ENCODE results near the gene ASTN1. TPM values are rescaled to one million over a fixed set of nuclear protein-coding genes. Genes with fewer than 3 reads are reported as not detected.

ASTN1 gene
- total and polyA plus RNA-seq, 2 of the 4 experiments (the other 2 are of a cell fraction) = under 0.01 to 0.07 TPM

GRCh38 chr1:176994931-176995596 is 169.4 kb downstream of the ASTN1 start:
- DNase-seq (no peak), ATAC-seq (ENCODE audit: low read depth) (no peak)
- no peak overlapping the region for H3K23ac ChIP-seq (ENCODE audit: low read depth, low read length)
- H3K14ac ChIP-seq (replicated peaks; ENCODE audit: low read depth, low read length) = no peak overlapping the region
- no peak overlapping the region for H2AK9ac ChIP-seq (replicated peaks; ENCODE audit: low read depth, low read length, poor library complexity)
- CTCF ChIA-PET = no interaction called here
- H3K4ac ChIP-seq (ENCODE audit: low read depth, low read length) = no peak overlapping the region
- H3K79me1 ChIP-seq (ENCODE audit: low read depth in 1 of 2, low read length in 2 of 2) = no peaks in the 10 kb centered on the region
- dilution Hi-C loops (cut with HindIII; ENCODE audit: low sequenced_read_pairs, unreplicated experiment) = no loop called here
- no peak for TF ChIP-seq BHLHE40 (IDR thresholded peaks at IDR 0.05; ENCODE audit: low read depth, low read length)
- no peak for TF ChIP-seq CTCF (conservative IDR thresholded peaks at IDR 0.05; ENCODE audit: low read depth, low read length)
- no peak for TF ChIP-seq NFE2L2 (IDR thresholded peaks at IDR 0.05; ENCODE audit: low read depth, low read length)
- TF ChIP-seq RFX5 (IDR thresholded peaks at IDR 0.05; ENCODE audit: low read depth, low read length) = no peak
- TF ChIP-seq MXI1 (IDR thresholded peaks at IDR 0.05; ENCODE audit: borderline replicate concordance, low read depth, low read length) = no peak
- no peak for TF ChIP-seq CEBPB (IDR thresholded peaks at IDR 0.05; ENCODE audit: low read depth, low read length)
- TF ChIP-seq SMC3 (IDR thresholded peaks at IDR 0.05; ENCODE audit: low read depth, low read length) = no peak
- no peak for TF ChIP-seq RCOR1 (IDR thresholded peaks at IDR 0.05; ENCODE audit: insufficient replicate concordance, low read length)
- TF ChIP-seq ELK1 (IDR thresholded peaks at IDR 0.05; ENCODE audit: borderline replicate concordance, low read depth, low read length) = no peak
- no peak for TF ChIP-seq FOS (IDR thresholded peaks at IDR 0.05; ENCODE audit: low read depth, low read length)
- TF ChIP-seq USF2 (IDR thresholded peaks at IDR 0.05; ENCODE audit: low read depth, low read length) = no peak
- TF ChIP-seq POLR2A (IDR thresholded peaks at IDR 0.05; ENCODE audit: low read depth, low read length) = no peak
- no peak for TF ChIP-seq MAFK (IDR thresholded peaks at IDR 0.05; ENCODE audit: low read depth, low read length)
- TF ChIP-seq MAZ (IDR thresholded peaks at IDR 0.05; ENCODE audit: borderline replicate concordance, low read depth, low read length) = no peak
- TF ChIP-seq CHD1 (IDR thresholded peaks at IDR 0.05; ENCODE audit: low read depth, low read length) = no peak
- no peak for TF ChIP-seq RAD21 (IDR thresholded peaks at IDR 0.05; ENCODE audit: low read length)
- H4K8ac ChIP-seq (ENCODE audit: low read depth in 2 of 2, low read length in 2 of 2) = no peak overlapping the region
- no peak overlapping the region for H4K91ac ChIP-seq (ENCODE audit: insufficient read depth, low read depth, low read length)
- no peaks in the 10 kb centered on the region for H3K27me3 ChIP-seq (ENCODE audit: control insufficient read depth, insufficient read depth, low read length)
- H3K9me1 ChIP-seq (ENCODE audit: insufficient read depth, low read length) = no peaks in the 10 kb centered on the region
- no peaks in the 10 kb centered on the region for H3K36me3 ChIP-seq (ENCODE audit: control insufficient read depth, insufficient read depth, low read length)
- no peaks in the 10 kb centered on the region for H3K9me3 ChIP-seq (ENCODE audit: control insufficient read depth, insufficient read depth, low read length)
- no peak overlapping the region for H2AK5ac ChIP-seq (ENCODE audit: low read depth, low read length)
- in situ Hi-C loops (cut with MboI; ENCODE audit: low sequenced_read_pairs) = no loop called here
- no peak overlapping the region for H3K9ac ChIP-seq (ENCODE audit: low read depth, low read length)
- no peak overlapping the region for H3K18ac ChIP-seq (ENCODE audit: low read depth, low read length)
- no peak overlapping the region for H2BK5ac ChIP-seq (ENCODE audit: low read depth, low read length, poor library complexity, severe bottlenecking)
- H2BK20ac ChIP-seq (ENCODE audit: low read depth, low read length) = no peak overlapping the region
- POLR2A ChIA-PET (ENCODE audit: unreplicated experiment) = no interaction called here
- no TSS peak for BruUV-seq (replicated peaks)
- H3K56ac ChIP-seq (ENCODE audit: extremely low read depth, insufficient read depth, low read length) = no peak overlapping the region
- H2AFZ ChIP-seq (replicated peaks; ENCODE audit: low read length, poor library complexity) = no peak overlapping the region
- H2BK15ac ChIP-seq (ENCODE audit: low read depth, low read length) = no peak overlapping the region
- H4K20me1 ChIP-seq (ENCODE audit: insufficient read depth, low read length) = no peaks in the 10 kb centered on the region
- no peak overlapping the region for H3K4me3 ChIP-seq (ENCODE audit: insufficient read depth, low read depth, low read length)
- no peak overlapping the region for H3K27ac ChIP-seq (ENCODE audit: insufficient read depth, low read length)
- no peaks in the 10 kb centered on the region for H3K4me1 ChIP-seq (ENCODE audit: control insufficient read depth, insufficient read depth, low read length)
- no peak overlapping the region for H4K5ac ChIP-seq (ENCODE audit: low read depth, low read length)
- WGBS, 2 experiments (ENCODE audit: extremely low coverage in 2 of 2, insufficient read length in 1 of 2) = no CpG with 5 or more reads among the region's 3 CpGs
- H2BK120ac ChIP-seq (ENCODE audit: low read depth, low read length) = no peak overlapping the region
- no peak overlapping the region for H3K4me2 ChIP-seq (ENCODE audit: low read depth, low read length)
- intact Hi-C loops (cut with micrococcal nuclease) = no loop called here

Data from IMR-90 (cell line).